ENCODE measurements around the gene PHOSPHO2. TPM values are rescaled to one million over a fixed set of nuclear protein-coding genes. Genes with fewer than 3 reads are reported as not detected.

Gene PHOSPHO2
- total RNA-seq, 1 donor from 2014 or later: 3.3 TPM

DNA sequence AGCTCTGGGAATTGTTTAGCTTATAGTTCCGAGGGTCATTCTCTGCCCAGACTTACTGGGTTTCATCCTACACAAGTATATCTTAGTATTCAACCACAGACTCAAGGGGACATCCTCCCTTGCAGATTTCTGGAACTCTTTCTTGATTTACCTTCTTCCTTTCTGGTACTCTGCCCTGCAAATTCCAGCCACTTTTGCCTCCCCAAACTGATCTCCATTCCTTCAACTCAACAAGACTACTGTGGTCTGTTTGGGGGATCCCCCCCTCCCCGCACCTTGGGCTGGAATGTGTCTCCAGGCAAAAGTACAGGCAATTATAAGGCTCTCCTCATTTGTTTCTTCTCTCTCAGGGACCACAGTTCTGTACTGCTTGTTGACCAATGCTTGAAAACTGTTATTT, 13.4 kb downstream of the PHOSPHO2 start:
- TF ChIP-seq, protein P1, sequence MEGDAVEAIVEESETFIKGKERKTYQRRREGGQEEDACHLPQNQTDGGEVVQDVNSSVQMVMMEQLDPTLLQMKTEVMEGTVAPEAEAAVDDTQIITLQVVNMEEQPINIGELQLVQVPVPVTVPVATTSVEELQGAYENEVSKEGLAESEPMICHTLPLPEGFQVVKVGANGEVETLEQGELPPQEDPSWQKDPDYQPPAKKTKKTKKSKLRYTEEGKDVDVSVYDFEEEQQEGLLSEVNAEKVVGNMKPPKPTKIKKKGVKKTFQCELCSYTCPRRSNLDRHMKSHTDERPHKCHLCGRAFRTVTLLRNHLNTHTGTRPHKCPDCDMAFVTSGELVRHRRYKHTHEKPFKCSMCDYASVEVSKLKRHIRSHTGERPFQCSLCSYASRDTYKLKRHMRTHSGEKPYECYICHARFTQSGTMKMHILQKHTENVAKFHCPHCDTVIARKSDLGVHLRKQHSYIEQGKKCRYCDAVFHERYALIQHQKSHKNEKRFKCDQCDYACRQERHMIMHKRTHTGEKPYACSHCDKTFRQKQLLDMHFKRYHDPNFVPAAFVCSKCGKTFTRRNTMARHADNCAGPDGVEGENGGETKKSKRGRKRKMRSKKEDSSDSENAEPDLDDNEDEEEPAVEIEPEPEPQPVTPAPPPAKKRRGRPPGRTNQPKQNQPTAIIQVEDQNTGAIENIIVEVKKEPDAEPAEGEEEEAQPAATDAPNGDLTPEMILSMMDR (IDR thresholded peaks at IDR 0.05; ENCODE audit: insufficient read depth, low read length, poor library complexity, severe bottlenecking): no peak
- no peak overlapping the region for H3K4me3 ChIP-seq (ENCODE audit: low read depth, low read length)
- no peaks in the 10 kb centered on the region for H3K36me3 ChIP-seq (ENCODE audit: control insufficient read depth, insufficient read depth, low read length)
- no peak for DNase-seq (ENCODE audit: low read depth)
- H3K27me3 ChIP-seq (ENCODE audit: control insufficient read depth, insufficient read depth, low read length): no peaks in the 10 kb centered on the region

- TF ChIP-seq, protein P1 (IDR thresholded peaks at IDR 0.05; ENCODE audit: insufficient read depth, low read length, poor library complexity, severe bottlenecking): no peak
- no peak for DNase-seq (ENCODE audit: low read depth)
- no peaks in the 10 kb centered on the region for H3K27me3 ChIP-seq (ENCODE audit: control insufficient read depth, insufficient read depth, low read length)
- H3K4me3 ChIP-seq (ENCODE audit: low read depth, low read length): no peak overlapping the region
- H3K36me3 ChIP-seq (ENCODE audit: control insufficient read depth, insufficient read depth, low read length): no peaks in the 10 kb centered on the region
Measured at GRCh38 chr2:169709331-169709730, 15.1 kb downstream of the PHOSPHO2 start.

GRCh38 chr2:169709981-169710380, 15.7 kb downstream of the PHOSPHO2 start:
- no peak for DNase-seq (ENCODE audit: low read depth)
- TF ChIP-seq, protein P1 (IDR thresholded peaks at IDR 0.05; ENCODE audit: insufficient read depth, low read length, poor library complexity, severe bottlenecking): no peak
- Histone ChIP-seq H3K27me3 (ENCODE audit: control insufficient read depth, insufficient read depth, low read length) (no peaks in the 10 kb centered on the region), H3K4me3 (ENCODE audit: low read depth, low read length) (no peak overlapping the region), H3K36me3 (ENCODE audit: control insufficient read depth, insufficient read depth, low read length) (no peaks in the 10 kb centered on the region)

- no peaks in the 10 kb centered on the region for H3K27me3 ChIP-seq (ENCODE audit: control insufficient read depth, insufficient read depth, low read length)
- H3K4me3 ChIP-seq (ENCODE audit: low read depth, low read length): no peak overlapping the region
- TF ChIP-seq, protein P1 (IDR thresholded peaks at IDR 0.05; ENCODE audit: insufficient read depth, low read length, poor library complexity, severe bottlenecking): no peak
- H3K36me3 ChIP-seq (ENCODE audit: control insufficient read depth, insufficient read depth, low read length): no peaks in the 10 kb centered on the region
- DNase-seq (ENCODE audit: low read depth): no peak
Measured at GRCh38 chr2:169711751-169712509, 17.7 kb downstream of the PHOSPHO2 start.

GRCh38 chr2:169712791-169713227, 18.5 kb downstream of the PHOSPHO2 start:
- H3K4me3 ChIP-seq (ENCODE audit: low read depth, low read length): no peak overlapping the region
- no peaks in the 10 kb centered on the region for H3K27me3 ChIP-seq (ENCODE audit: control insufficient read depth, insufficient read depth, low read length)
- H3K36me3 ChIP-seq (ENCODE audit: control insufficient read depth, insufficient read depth, low read length): no peaks in the 10 kb centered on the region
- TF ChIP-seq, protein P1 (IDR thresholded peaks at IDR 0.05; ENCODE audit: insufficient read depth, low read length, poor library complexity, severe bottlenecking): no peak
- DNase-seq (ENCODE audit: low read depth): no peak

DNA sequence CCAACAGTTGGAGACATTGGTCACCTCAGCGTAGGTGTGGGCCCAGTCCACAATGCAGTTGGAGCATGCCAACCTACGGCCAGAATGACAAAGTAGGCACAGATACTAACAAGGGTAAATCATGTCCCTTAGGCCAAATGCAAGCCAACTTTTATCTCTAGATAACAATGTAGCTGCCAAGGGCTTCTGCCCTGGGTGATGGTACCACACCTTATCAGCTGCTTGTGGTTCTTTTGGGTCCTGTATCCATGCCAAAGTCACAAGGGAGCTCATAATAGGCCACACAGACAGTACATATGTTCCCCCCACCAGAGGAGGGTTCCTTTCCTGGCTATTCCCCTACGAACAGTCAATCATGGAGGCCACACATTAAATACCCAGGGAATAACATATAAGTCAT, 19.1 kb downstream of the PHOSPHO2 start:
- no peak overlapping the region for H3K4me3 ChIP-seq (ENCODE audit: low read depth, low read length)
- no peaks in the 10 kb centered on the region for H3K36me3 ChIP-seq (ENCODE audit: control insufficient read depth, insufficient read depth, low read length)
- DNase-seq (ENCODE audit: low read depth): no peak
- H3K27me3 ChIP-seq (ENCODE audit: control insufficient read depth, insufficient read depth, low read length): no peaks in the 10 kb centered on the region
- TF ChIP-seq, protein P1 (IDR thresholded peaks at IDR 0.05; ENCODE audit: insufficient read depth, low read length, poor library complexity, severe bottlenecking): no peak

Data from kidney epithelial cell (primary cell).